ENCODE results near the gene FRMD4B. TPM values are rescaled to one million over a fixed set of nuclear protein-coding genes. Genes with fewer than 3 reads are reported as not detected.

Gene FRMD4B
- total RNA-seq, 2 donors from 2014 or later = 57.5 to 86.1 TPM

- Histone ChIP-seq H3K9me3 (no peaks in the 10 kb centered on the region), H3K27me3 (replicated peaks; ENCODE audit: insufficient read depth) (no peaks in the 10 kb centered on the region), H3K27ac (no peak overlapping the region), H3K4me1 (ENCODE audit: control insufficient read depth in 1 of 2, low read depth in 2 of 2) (peaks cover 8 to 12% of the 10 kb centered on the region in 2 donors), H3K36me3 (no peaks in the 10 kb centered on the region), H3K4me3 (no peak overlapping the region)
- DNase-seq (ENCODE audit: low spot score) = no peak
- TF ChIP-seq, protein P1, sequence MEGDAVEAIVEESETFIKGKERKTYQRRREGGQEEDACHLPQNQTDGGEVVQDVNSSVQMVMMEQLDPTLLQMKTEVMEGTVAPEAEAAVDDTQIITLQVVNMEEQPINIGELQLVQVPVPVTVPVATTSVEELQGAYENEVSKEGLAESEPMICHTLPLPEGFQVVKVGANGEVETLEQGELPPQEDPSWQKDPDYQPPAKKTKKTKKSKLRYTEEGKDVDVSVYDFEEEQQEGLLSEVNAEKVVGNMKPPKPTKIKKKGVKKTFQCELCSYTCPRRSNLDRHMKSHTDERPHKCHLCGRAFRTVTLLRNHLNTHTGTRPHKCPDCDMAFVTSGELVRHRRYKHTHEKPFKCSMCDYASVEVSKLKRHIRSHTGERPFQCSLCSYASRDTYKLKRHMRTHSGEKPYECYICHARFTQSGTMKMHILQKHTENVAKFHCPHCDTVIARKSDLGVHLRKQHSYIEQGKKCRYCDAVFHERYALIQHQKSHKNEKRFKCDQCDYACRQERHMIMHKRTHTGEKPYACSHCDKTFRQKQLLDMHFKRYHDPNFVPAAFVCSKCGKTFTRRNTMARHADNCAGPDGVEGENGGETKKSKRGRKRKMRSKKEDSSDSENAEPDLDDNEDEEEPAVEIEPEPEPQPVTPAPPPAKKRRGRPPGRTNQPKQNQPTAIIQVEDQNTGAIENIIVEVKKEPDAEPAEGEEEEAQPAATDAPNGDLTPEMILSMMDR (IDR thresholded peaks at IDR 0.05) = no peak
- ATAC-seq (ENCODE audit: insufficient number of reproducible peaks, low FRiP score, low read depth) = no peak
Measured at GRCh38 chr3:69343875-69344274, 42.0 kb downstream of the FRMD4B start.

GRCh38 chr3:69342074-69342473 lies 43.8 kb downstream of the FRMD4B start:
- no peak for DNase-seq (ENCODE audit: low spot score)
- Histone ChIP-seq H3K9me3 (no peaks in the 10 kb centered on the region), H3K27me3 (replicated peaks; ENCODE audit: insufficient read depth) (no peaks in the 10 kb centered on the region), H3K27ac (no peak overlapping the region), H3K4me3 (no peak overlapping the region), H3K36me3 (no peaks in the 10 kb centered on the region), H3K4me1 (ENCODE audit: control insufficient read depth in 1 of 2, low read depth in 2 of 2) (peaks cover 10 to 13% of the 10 kb centered on the region in 2 donors)
- TF ChIP-seq, protein P1 (IDR thresholded peaks at IDR 0.05) = no peak
- no peak for ATAC-seq (ENCODE audit: insufficient number of reproducible peaks, low FRiP score, low read depth)

DNA sequence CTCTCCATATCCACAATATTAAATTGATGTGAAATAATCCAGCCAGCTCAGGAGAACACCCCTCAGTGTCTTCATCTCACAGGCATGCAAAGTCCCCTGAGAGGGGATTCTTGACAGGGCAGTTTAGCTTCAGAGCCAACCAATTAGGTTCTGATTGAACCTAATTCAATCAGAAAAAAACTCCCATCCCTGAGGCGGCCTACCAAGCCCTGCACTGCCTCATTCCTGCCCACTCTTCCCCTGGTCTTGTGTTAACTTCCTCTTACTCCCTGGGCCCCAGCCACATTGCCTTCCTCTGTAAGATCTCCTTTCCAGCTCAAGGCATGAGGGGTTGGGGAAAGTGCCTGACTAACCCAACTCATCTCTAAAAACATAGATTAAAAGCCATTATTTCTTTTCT lies 46.1 kb downstream of the FRMD4B start:
- no peak overlapping the region for H3K4me3 ChIP-seq
- H3K36me3 ChIP-seq = no peaks in the 10 kb centered on the region
- H3K4me1 ChIP-seq (ENCODE audit: control insufficient read depth in 1 of 2, low read depth in 2 of 2) = peaks cover 10 to 13% of the 10 kb centered on the region in 2 donors
- no peak for DNase-seq (ENCODE audit: low spot score)
- H3K27ac ChIP-seq = peak overlapping the region in 1 of 2 donors; percentile 66
- TF ChIP-seq, protein P1 (IDR thresholded peaks at IDR 0.05) = no peak
- ATAC-seq (ENCODE audit: insufficient number of reproducible peaks, low FRiP score, low read depth) = no peak
- no peaks in the 10 kb centered on the region for H3K9me3 ChIP-seq
- H3K27me3 ChIP-seq (replicated peaks; ENCODE audit: insufficient read depth) = no peaks in the 10 kb centered on the region

- TF ChIP-seq, protein P1 (IDR thresholded peaks at IDR 0.05) = no peak
- no peak for DNase-seq (ENCODE audit: low spot score)
- no peak for ATAC-seq (ENCODE audit: insufficient number of reproducible peaks, low FRiP score, low read depth)
- H3K27me3 ChIP-seq (replicated peaks; ENCODE audit: insufficient read depth) = no peaks in the 10 kb centered on the region
- no peaks in the 10 kb centered on the region for H3K9me3 ChIP-seq
- H3K4me1 ChIP-seq (ENCODE audit: control insufficient read depth in 1 of 2, low read depth in 2 of 2) = peaks cover 10 to 17% of the 10 kb centered on the region in 2 donors
- H3K36me3 ChIP-seq = no peaks in the 10 kb centered on the region
- H3K27ac ChIP-seq = peak overlapping the region; percentile 23 to 66
- H3K4me3 ChIP-seq = no peak overlapping the region
Measured at GRCh38 chr3:69338911-69339310, 47.0 kb downstream of the FRMD4B start.

- peak overlapping the region in 1 of 2 donors; percentile 84 for H3K27ac ChIP-seq
- H3K27me3 ChIP-seq (replicated peaks; ENCODE audit: insufficient read depth) = no peaks in the 10 kb centered on the region
- no peak for ATAC-seq (ENCODE audit: insufficient number of reproducible peaks, low FRiP score, low read depth)
Measured at GRCh38 chr3:69332934-69333333, 53.0 kb downstream of the FRMD4B start.

More at GRCh38 chr3:69332934-69333333, 53.0 kb downstream of the FRMD4B start:
- H3K36me3 ChIP-seq = no peaks in the 10 kb centered on the region
- peaks cover 15 to 18% of the 10 kb centered on the region in 2 donors for H3K4me1 ChIP-seq (ENCODE audit: control insufficient read depth in 1 of 2, low read depth in 2 of 2)
- TF ChIP-seq, protein P1 (IDR thresholded peaks at IDR 0.05) = no peak
- no peak overlapping the region for H3K4me3 ChIP-seq
- H3K9me3 ChIP-seq = no peaks in the 10 kb centered on the region
- DNase-seq (ENCODE audit: low spot score) = no peak
